Embryonic facial prominence (tissue), 1 donor: ENCODE data around the gene BCKDK.
"Not testable (repeated sequence)": the region's sequence is repeated elsewhere in the genome, so short reads cannot be mapped to it uniquely, and the experiment has no call there.

Source experiments
- DNase-seq: peaks from one replicate; pipeline ENCODE4 v3.0.0-alpha.2; 2016; ENCODE audit errors: extremely low spot score

Gene BCKDK

DNA sequence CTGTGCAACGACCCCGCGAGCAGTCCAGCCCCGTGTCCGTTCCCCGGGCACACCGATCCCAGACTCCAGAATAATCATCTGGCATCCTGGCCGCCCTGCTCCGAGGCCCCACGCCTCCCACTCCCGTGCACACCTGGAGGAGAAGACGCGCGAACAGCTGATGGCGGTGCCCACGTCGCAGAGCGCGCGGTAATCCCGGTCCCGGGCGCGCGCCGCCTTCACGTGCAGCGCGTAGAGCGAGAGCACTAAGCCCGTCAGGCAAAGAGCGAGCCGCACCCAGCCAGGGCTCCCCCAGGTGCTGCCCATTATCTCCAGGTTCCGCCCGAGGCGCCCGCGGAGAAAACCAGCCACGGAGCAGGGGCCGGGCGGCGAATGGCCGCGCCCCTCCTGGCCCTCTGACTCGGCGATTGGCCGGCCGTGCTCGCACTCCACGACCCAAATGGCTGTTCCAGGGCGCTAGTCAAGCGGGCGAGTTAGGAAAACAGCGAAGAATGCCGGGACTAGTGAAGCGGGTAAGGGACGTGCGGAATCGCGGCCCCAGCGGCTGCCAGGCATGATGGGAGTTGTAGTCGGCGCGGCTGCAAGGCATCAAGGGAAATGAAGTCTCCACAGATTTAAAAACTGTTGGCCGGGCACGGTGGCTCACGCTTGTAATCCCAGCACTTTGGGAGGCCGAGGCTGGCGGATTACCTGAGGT lies 13.6 kb upstream of the BCKDK start, which contains the start of gene VKORC1:
Gene VKORC1 (minus strand): TSS at position 374 of the 697 bp plus-strand sequence. CDS start 68 bp downstream, at position 306.
- peak; percentile 83 for DNase-seq

DNA sequence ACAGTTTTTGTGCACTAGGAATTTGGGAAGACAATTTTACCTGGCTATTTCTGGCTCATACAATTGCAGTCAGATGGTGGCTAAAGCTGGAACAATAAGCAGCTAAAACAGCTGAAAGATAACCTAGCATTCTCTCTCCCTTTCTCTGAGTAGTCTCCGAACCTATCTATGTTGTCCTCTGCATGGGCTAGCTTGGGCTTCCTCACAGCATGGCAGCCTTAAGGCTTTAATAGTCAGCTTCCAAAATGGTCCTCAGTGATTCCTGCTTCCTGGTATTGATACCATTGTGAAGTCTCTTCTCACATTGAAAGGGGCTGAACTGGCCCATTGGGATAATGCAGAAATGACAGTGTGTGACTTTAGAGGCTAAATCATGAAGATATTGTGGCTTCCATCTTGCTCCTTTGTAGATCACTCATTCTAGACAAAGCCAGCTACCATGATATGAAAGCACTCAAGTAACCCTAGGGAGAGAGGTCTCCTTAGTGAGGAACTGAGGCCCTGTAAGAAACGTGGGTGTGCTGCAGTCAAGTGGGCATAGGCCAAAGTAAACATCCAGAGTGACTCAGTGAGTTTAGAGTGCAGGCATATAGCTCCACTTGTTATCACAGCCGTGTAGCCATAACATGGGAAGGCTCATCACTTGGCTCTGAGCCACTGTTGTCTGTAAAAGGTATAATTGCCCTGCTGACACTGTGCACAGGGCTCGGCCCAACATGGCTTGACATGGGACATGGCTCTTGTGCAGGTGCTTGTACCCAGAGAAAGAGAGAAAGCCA lies 8.1 kb upstream of the BCKDK start:
- DNase-seq: no peak

DNA sequence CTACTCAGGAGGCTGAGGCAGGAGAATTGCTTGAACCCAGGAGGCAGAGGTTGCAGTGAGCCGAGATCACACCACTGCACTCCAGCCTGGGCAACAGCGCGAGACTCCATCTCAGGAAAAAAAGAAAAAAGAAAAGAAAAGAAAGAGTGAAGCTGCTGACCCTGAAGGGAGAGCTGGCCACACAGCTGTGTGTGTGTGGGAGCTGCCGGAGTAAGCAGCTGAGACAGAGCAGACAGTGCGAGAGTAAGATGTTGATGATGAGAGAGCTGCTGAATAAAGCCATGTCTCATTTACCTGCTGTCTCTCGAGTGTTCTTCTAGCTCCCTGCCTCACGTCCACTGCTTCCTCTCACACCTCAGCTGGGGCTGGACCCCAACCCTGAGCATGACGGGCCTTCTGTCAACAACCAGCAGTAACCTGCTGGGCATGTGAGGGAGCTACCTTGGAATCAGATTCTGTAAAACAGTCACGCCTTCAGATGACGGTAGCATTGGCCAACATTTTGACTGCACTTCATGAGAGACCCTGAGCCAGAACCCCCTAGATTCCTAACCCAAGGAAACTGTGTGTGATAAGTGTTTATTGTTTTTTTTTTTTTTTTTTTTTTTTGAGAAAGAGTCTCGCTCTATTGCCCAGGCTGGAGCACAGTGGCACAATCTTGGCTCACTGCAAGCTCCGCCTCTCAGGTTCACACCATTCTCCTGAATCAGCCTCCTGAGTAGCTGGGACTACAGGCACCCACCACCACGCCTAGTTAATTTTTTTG lies 7.1 kb upstream of the BCKDK start:
- DNase-seq: not testable (repeated sequence)

DNA sequence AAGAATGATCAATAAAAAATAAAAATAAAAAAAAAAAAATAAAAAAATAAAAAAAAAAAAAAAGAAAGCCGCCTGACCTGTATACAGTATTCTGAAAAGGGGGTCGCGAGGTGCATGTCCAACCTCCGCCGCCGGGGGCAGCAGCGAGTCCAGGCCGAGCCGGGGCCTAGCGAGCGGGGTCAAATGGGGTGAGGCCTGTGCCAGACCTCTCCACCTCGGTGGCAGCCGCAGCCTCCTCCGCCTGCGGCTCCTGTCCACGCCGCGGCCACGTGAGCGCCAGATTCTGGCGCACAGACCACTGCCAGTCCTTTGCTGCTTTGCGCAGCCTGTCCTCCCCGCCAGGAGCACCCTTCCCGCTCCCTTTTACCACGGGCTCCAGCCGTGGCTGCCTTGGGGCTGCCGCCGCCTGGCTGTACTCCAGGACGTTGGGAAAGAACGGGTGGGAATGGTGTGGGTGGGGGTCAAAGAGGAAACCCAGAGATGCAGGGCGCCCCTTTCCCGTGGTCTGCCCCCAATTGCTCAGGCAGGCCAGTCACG lies 2.4 kb upstream of the BCKDK start:
- DNase-seq: no peak

DNA sequence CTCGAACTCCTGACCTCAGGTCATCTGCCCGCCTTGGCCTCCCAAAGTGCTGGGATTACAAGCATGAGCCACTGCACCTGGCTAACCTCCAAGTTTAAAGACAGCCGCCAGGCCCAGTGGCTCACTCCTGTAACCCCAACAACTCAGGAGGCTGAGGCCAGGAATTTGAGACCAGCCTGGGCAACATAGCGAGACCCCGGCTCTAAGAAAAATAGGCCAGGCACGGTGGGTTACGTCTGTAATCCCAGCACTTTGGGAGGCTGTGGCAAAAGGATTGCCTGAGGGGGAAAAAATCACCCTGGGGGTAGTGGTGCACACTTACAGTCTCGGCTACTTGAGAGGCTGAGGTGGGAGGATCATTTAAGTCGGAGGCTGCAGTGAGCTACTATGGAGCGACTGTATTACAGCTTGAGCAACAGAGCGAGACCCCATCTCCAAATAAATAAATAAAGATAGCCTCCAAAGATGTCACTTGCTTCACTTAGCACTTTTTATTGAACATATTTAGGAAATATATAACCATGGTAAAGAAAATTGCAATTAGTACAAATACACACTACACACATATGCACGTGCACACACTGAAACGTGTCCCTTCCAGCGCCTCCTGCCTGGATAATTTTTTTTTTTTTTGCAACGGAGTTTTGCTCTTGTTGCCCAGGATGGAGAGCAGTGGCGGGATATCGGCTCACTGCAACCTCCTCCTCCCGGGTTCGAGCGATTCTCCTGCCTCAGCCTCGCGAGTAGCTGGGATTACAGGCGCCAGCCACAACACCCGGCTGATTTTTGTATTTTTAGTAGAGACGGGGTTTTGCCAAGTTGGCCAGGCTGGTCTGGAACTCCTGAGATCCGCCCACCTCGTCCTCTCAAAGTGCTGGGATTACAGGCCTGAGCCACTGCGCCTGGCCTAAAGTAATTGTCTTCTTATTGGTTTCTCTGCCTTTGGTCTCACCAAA lies 1.4 kb upstream of the BCKDK start:
- no peak for DNase-seq

DNA sequence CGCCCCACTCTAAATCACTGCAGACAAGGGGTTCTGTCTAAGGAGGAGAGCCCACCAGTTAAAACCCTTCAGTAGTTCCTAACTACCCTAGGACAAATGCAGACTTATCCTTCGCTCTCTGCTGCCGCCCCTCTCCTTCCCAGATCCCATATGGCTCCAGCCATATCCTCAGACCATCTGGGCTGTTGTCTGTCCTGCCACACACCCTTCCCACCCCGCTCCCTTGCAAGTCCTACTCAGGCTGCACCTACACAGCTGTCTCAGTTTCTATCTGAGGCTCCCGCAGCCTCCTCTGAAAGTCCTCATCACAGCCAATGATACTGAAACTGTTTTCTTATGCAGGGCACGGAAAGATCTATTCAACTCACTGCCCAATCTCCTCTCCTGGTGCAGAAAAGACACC lies 720 bp upstream of the BCKDK start:
- DNase-seq: no peak

DNA sequence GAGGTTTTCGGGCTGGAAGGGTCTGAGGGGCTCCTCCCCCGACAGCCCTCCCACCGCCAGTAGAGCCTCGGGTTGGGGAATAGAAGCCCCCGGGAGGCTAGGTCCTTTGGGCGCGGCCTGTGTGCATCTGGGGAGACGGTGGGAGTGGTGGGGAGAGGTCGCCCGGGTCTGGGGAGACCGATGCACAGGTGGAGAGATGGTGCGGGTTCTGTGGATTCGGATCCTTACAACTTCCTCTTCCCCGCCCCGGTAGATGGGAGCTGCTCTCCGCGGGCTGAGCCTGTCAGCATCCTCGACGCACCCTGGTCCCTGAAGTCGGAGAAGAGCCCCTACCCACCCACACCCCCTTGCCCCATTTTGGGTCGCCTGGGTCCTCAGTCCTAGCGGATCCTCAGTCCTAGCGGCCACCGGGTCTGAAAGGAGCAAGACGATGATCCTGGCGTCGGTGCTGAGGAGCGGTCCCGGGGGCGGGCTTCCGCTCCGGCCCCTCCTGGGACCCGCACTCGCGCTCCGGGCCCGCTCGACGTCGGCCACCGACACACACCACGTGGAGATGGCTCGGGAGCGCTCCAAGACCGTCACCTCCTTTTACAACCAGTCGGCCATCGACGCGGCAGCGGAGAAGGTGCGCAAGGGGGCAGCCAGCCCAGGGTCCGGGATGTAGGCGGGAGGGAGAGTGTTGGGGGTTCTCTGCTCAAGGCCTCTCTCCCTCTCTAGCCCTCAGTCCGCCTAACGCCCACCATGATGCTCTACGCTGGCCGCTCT lies 790 bp downstream of the BCKDK start:
- DNase-seq: no peak

DNA sequence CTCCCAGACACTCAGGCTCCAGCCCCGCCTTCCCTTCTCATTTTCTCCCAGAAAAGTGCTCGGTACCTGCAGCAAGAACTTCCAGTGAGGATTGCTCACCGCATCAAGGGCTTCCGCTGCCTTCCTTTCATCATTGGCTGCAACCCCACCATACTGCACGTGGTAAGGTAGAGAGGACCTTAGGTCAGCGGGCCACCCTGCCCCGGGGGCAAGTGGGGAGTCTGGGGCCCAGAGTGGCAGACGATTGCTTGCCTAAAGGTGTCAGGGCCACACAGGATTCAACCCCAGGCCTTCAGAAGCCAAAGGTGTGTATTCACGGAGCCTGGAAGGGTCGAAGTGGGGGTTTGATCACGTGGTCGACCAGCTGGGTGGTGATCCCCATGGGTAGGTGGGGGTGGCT lies 1.4 kb downstream of the BCKDK start:
- DNase-seq: no peak

DNA sequence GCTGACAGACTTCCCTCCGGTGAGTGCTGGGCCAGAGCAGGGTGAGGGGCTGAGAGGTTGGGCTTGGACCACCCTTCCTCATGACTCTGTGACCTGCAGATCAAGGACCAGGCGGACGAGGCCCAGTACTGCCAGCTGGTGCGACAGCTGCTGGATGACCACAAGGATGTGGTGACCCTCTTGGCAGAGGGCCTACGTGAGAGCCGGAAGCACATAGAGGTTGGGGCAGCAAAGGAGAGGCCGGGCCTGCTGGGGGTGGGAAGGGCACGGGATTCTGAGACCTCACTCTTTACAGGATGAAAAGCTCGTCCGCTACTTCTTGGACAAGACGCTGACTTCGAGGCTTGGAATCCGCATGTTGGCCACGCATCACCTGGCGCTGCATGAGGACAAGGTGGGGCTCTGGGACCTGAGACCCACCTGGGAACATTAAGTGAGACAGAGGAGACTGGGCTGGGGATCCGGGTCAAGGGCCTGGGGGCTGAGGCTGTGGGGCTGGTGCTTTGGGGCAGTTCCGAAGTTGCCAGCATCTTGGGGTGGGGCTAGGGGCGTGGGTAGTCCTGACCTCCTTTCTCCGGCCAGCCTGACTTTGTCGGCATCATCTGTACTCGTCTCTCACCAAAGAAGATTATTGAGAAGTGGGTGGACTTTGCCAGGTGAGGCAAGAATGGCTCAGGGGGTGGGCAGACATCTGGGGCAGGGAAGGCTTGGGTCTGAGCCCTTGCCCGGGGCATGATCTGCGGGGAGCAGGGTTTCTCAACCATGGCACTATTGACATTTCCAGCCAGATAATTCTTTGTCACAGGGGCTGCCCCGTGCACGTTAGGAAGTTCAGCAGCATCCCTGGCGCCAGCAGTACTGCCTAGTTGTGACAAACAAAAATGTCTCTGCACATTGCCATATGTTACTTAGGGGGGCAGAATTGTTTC lies 2.2 kb downstream of the BCKDK start:
- DNase-seq: no peak

DNA sequence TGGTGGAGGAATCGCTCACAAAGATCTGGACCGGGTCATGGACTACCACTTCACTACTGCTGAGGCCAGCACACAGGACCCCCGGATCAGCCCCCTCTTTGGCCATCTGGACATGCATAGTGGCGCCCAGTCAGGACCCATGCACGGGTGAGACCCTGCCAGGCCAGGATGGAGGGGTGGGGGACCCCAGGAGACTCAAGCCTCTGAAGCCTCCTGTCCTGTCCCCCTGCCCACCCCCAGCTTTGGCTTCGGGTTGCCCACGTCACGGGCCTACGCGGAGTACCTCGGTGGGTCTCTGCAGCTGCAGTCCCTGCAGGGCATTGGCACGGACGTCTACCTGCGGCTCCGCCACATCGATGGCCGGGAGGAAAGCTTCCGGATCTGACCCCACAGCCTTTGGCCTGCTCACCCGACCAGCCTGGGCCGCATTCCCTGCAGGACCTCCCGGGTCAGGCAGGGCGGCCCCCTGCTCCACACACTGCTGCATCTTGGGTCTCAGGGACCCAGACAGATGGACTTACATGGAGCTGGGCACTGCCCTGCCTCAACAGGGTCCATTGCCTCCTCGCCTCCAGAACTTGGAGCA lies 3.8 kb downstream of the BCKDK start:
- no peak for DNase-seq

DNA sequence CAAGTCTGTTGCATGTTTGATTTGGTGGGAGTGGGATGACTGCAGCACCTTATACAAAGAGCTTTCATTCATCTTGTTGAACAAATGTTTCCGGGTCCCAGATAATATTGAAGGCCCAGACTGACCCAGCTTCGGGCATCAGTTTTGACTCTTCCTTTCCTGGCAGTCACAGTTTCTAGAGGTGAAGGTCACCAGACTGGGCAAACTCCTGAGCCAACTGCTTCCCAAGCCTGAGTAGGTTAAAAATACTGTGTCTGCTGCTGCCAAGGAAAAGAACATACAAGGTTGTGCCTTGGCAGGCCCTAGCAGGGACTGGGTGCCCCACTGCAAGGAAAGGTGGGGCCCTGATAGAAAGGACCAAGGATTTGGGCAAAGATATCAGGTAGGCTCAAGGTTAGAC lies 4.5 kb downstream of the BCKDK start:
- DNase-seq: no peak

DNA sequence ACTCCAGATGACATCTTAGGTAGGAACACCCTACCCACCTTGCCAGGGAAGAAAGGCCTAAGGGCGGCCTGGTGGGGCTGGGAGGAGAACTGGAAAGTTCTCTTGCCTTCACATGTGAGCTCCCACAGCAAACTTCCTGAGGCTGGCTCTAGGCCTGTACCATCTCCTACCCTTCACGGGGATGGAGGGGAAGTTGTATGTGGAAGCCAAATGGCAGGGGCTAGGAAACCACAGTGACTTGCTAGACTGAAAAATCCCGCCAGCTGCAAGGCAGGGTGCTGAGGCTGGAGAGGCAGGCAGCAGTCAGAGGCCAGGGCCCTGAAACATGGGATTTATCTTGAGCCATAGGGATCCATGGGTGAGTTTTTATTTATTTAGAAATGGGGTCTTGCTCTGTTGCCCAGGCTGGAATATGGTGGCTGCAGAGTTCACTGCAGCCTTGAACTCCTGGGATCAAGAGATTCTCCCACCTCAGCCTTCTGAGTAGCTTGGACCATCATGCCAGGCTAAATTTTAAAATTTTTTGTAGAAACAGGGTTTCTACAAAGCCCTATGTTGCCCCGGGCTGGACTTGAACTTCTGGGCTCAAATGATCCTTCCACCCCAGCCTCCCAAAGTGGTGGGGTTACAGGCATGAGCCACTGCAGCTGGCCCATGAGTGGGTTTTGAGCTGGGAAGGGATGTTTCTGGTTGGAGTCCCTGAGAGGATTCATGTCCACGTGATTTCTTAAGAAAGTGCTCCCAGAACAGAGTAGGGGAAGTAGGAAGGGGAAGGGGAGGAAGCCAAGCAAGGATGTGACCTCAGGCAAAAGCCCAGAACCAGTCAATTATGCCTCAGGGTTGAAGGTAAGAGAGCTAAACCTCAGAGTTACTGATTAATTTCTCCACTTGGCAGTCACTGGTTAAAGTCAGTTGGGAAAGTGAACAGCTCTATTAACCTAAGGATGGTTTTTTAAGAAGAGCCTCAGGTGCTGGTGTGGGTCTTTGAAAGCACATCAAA lies 5.2 kb downstream of the BCKDK start:
- no peak for DNase-seq

DNA sequence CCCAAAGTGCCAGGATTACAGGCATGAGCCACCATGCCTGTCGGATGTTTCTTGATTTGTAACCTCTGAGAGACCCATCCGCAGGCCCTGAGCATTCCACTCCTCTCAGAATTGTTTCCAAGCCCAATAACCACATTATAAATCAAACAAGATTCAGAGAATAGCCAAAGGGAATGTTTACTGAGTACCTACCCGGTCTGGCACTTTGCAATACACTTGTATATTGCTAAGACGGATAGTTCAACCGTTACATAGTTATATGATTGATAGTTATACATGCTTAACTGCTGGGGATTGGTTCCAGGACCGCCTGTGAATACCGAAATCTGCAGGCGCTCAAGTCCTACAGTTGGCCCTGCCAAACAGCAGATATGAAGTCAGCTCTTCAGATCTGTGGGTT lies 6.3 kb downstream of the BCKDK start:
- DNase-seq: no peak

DNA sequence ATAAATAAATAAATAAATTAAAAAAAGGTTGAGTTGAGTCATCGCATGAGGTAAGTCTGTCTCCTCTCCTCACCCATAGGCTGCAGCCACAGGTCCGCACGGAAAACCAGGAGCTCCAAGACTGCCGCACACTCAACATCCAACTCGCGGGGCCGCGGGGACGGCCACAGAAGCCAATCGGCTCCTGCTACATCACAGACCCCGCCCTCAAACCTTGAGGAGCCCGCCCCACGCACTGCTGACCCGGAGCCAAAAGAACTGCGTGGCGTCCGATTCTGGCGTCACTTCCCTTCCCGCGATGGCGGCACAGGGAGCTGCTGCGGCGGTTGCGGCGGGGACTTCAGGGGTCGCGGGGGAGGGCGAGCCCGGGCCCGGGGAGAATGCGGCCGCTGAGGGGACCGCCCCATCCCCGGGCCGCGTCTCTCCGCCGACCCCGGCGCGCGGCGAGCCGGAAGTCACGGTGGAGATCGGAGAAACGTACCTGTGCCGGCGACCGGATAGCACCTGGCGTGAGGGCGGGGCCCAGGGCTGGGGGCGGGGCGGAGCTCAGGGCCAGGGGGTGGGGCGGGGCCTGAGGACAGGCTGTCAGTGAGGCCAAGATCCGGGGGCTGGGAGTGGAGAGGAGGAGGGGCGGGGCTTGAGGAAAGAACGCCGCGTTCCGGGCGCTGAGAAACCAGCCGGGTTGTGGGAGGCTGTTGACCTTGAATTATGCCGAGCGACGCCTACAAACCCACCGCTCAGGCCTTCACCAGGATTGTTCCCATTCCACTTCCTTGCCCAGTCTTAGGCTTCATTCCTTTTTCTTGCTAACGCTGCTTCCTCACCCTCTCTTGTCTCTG lies 9.4 kb downstream of the BCKDK start, which contains the start of gene KAT8:
Gene KAT8 (plus strand): TSS at position 281 of the 839 bp plus-strand sequence. CDS start 18 bp downstream, at position 299.
- DNase-seq: peak; percentile 96

DNA sequence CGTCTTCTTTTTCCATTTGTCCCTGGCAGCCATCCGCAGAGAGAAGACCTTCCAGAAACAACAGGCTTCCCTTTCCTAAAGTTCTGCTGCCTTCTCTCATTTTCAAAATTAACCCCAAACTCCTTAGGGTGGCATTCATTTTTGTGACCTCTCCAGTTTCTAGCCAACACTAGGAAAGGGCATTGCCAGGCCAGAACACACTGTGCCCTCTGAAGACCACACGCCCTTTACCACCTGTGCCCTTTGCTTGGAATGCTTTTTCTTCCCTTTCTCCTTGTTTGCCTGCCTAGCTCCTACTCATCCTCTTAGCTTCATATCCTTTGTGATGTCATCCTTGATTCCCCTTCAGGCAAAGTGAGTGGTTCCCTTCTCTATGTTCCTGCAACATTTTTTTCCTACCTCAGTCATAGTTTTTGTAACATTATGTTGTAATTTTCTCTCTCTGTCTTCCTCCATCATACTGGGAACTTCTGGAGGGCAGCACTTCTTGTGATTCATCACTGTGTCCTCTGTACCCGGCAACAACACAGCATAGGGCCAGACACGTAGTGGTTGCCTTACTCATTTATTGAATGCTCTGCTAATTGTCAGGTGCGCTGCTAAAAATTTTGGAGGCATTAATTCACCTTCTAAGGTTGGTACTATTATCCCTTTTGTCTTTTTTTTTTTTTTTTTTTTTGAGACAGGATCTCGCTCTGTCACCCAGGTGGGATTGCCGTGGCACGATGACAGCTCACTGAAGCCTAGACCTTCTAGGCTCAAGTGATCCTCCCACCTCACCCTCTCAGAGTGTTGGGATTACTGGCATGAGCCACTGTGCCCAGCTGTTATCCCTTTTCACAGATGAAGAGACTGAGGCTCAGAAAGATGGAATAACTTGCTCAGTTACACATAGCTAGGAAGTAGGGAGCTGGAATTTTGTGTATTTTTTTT lies 10.3 kb downstream of the BCKDK start:
- no peak for DNase-seq
